Measurements from ENCODE around the gene INTS4.
"Not testable (repeated sequence)": the region's sequence is repeated elsewhere in the genome, so short reads cannot be mapped to it uniquely, and the experiment has no call there.

GRCh38 chr11:77943296-77943695 is 51.2 kb downstream of the INTS4 start:
- TF ChIP-seq, protein P1, sequence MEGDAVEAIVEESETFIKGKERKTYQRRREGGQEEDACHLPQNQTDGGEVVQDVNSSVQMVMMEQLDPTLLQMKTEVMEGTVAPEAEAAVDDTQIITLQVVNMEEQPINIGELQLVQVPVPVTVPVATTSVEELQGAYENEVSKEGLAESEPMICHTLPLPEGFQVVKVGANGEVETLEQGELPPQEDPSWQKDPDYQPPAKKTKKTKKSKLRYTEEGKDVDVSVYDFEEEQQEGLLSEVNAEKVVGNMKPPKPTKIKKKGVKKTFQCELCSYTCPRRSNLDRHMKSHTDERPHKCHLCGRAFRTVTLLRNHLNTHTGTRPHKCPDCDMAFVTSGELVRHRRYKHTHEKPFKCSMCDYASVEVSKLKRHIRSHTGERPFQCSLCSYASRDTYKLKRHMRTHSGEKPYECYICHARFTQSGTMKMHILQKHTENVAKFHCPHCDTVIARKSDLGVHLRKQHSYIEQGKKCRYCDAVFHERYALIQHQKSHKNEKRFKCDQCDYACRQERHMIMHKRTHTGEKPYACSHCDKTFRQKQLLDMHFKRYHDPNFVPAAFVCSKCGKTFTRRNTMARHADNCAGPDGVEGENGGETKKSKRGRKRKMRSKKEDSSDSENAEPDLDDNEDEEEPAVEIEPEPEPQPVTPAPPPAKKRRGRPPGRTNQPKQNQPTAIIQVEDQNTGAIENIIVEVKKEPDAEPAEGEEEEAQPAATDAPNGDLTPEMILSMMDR (conservative IDR thresholded peaks at IDR 0.05), result not testable (repeated sequence)
- TF ChIP-seq ZFX (IDR thresholded peaks at IDR 0.05), result not testable (repeated sequence)

All from C4-2B (cell line).